NCI-H1694 (cell line): ENCODE measurements around the gene NDUFAF8.
A peak's percentile ranks its signal among the peaks of the same experiment; 100 is the strongest.

Experiments used
- DNase-seq: peaks from one replicate; lab custom pipeline; 2025; lab: John Stamatoyannopoulos, UW

Gene NDUFAF8

DNA sequence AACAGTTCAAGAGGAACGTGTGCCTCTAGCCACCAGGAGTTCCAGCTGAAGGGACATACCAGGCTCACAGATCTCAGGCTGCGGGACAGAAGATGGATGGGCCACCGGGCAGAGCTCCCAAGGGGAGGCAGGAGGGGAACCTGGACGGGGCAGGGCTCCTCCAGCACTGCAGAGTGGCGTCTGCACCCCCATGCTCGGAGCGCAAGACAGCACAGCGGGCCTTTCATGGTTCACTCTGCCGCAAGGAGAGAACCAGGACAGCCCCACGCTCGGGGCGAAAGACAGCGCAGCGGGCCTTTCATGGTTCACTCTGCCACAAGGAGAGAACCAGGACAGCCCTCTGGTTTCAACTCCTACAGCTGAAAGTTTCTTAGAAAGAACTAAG is 35.3 kb downstream of the NDUFAF8 start:
- no peak for DNase-seq

DNA sequence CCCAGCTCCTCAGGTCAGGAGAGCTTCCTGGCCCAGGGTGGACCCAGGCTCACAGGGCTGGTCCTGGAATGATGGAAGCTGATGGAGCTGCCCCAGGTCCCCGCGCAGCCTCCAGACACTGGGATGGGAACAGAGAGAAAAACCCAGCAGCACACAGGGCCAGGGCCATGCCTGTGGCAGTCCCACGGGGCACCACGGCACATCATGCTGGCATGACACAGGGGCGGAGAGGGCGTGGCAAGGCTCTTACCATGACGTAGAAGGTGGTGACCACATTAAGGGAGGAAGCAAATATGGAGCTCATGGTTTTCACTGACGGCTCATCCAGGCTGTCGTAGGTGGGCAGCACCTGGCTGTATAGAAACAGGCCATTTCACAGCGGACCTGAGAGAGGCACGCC is 37.7 kb downstream of the NDUFAF8 start:
- no peak for DNase-seq

DNA sequence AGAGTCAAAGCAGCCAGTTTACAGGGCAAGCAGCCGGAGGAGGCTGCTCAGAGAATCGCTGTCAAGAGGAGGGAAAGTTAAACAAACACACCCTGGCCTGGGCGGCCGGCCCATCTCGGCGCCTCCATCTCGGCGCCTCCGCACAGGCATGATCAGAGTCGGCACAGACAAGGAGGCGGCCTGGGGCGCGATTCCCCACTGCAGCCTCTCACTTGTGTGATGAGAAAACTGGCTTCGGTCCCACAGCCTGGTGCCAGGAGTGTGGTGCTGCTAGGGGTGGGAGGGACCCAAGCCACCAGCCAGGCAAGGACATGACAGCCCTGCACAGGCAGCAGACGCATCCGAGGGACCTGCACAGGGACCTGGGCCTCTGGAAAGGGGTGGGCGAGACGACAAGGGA is 38.3 kb downstream of the NDUFAF8 start:
- DNase-seq, result peak; percentile 86

DNA sequence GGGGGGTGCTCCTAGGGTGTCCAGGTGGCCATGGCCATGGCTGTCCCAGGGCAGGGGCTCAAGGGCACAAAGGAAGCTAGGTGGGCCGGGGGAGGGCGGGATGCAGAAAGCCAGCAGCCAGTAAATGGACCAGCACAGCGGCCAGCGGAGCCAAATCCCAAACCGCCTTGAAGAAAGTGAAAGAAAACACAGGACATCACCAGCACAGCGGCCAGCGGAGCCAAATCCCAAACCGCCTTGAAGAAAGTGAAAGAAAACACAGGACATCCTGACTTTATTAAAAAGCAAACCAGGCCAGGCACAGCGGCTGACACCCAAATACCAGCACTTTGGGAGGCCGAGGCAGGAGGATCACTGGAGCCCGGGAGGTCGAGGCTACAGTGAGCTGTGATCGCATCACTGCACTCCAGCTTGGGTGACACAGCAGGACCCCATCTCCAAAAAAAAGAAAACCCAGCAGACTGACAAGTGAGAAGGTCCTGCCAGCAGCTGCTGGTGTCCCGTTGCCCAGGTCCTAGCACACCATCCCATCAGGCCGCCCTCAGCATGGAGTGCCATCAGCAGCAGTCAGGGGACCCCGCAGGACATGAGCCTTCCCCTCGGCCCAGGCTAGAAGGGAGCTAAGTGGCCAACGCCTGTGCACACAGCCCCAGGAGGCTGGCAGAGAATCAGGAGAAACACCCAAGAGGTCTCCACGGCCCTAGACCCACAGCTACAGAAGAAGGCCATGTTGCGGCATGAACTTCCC is 39.0 kb downstream of the NDUFAF8 start:
- DNase-seq, result no peak

DNA sequence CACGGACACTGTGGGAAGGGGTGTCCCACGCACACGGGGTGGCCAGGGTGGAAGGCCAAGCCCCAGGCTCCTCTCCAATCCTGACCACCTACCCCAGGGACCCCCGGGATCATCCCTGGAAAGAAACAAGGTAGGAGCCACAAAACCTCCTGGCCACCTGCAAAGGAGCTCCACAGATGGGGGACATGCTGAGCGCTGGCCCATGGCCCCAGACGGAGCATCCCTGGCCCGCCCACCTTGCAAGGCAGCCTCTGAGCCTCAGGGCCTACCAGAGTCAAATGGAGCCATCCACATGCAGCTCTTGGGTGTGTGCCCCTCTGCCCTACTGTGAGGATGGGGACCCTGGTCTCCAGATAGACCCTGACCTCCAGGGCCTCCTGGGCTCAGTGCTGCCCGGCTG is 39.7 kb downstream of the NDUFAF8 start:
- no peak for DNase-seq

DNA sequence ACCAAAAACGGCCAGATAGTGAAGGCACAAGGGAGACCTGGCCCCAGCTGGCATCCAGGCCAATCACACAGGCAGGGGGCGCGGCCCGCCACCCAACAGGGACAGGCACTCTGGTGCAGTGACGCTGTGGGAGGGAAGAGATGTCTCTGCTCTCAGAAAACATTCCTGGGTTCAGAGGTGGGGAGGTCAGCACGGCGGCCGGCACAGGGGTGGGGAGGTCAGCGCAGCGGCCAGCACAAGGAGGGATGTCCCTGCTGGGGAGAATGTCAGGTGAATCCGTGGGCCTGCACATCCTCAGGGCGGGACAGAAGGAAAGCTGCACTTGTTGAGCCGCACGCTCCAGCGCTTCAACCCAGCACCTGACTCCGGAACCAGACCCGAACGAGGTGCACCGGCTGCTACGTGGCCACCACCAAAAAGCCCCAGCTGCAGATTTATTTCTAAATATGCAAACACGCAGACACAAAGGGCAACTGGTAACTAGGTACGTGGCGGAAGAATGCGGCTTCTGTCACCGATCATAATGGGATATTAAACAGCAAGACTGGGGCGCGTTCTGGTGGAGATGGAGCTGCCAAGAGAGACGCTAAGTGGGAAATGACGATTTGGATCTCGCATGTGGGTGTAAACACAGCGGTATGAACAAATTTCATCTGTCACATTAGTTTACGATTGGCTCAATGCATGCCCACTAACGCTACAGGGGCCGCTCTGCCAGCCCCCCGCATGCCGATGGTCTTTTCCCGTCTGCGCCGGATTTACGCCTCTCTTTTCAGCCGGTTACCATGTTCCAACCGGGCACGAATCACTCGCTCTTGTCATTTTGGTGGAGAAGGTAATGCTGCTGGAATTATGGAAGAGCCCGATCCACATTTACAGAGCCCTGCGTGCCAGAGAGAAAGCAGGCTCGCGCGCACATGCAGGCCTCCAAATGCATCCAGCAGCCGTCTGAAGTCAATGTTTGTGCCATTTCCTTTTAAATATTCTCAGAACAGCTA is 40.5 kb downstream of the NDUFAF8 start:
- DNase-seq, result no peak

DNA sequence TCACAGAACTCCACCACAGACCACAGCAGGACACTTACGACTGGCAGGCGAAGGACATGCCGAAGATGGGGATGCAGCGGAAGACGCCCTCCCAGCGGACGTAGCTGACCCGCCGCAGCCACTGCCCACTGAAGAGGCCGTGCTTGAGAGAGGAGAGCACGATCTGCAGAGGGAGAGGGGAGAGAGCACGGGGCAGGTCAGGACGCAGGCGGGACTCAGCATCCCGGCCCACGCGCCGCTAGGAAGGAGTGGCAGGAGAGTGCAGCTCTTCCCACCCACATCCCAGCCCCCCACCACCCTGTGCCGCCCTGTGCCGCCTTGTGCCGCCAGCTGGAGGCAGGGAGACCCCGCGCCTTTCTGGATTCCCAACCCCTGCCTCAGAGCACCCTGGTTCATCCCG is 41.5 kb downstream of the NDUFAF8 start:
- no peak for DNase-seq

DNA sequence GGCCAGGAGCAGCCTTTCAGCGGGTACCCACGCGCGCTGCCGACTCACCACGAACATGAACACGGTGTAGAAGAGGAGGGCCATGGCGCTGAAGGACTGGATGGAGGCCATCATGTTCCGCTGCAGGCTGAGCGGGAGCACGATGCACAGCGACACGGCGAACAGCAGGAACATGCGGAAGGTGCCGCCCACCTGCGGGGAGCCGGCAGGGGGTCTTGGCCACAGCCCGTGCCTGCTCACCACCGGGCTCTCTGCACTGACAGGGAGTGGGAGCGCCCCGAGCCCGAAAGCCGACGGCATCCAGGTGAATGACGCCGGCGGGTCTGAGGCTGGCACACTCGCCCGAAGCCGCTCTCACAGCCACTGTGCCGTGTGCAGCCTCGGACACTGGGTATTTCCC is 43.0 kb downstream of the NDUFAF8 start:
- DNase-seq, result no peak

DNA sequence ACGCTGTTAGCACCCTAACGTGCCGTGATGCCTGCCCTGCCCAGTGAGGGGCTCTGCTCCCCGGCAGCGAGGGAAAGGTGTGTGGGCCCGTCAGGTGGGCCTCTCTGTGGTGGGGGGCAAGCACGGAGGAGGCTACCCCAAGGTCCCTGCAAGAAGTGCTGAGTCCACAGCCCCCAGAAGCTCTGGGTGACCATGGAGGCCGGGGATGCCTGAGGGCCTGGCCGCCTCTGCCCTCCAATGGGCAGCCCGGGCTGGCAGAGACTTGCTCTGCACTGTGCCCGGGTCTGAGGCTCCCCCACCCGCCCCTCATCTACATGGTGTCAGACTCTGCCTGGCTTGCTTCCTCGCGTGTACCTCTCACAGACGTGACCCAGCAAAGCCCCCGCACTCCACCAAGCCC is 43.8 kb downstream of the NDUFAF8 start:
- no peak for DNase-seq

DNA sequence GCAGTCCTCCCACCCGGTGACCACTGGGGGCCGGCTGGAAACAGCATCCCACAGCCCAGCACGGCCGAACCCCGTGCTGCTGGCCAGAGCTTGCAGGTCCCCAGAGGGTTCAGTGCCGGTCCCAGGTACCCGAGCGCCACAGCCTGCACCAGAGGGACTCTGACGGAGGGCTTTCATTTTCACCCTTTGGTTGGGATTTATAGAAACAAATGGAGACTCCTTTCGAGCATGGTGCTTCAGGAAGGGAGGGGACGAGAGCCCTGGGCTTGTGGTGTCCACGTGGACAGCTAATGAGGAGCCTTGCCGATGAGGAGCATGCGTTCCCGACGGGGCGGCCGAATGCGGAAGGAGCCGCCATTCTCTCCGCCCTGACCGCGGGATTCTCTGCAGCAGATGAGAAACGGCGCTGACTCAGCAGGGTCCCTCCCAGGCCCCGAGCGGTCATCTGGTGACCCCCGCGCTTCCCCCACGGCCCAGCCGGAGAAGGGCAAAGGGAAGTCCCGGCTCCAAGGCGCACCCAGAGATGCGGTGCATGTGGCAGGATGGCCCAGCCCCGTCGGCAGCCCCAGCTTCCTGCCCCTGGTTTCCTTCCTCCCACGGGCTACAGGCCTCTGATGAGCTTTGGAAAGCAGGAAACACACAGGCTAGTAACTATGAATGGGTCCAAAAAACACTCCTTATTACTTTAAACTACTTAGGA is 46.2 kb downstream of the NDUFAF8 start:
- DNase-seq, result no peak

DNA sequence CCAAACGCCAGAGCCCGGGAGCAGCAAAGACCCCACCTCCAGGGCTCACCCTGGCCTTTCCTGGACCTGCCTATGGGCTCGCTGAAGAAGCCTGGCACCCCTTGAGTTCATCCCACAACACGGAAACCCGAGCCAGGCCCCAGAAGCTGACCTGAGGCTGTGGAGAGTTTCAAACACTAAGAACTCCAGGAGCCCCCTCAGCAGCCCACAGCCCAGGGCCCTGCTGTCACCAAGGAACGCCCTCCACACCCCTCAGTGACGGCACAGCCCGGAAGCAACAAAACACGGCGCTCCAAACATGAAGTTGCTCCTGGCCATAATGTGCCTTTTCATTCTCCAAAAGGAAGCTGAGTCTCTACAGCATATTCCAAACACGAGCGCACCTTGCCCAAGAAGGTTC is 46.8 kb downstream of the NDUFAF8 start:
- DNase-seq, result no peak

DNA sequence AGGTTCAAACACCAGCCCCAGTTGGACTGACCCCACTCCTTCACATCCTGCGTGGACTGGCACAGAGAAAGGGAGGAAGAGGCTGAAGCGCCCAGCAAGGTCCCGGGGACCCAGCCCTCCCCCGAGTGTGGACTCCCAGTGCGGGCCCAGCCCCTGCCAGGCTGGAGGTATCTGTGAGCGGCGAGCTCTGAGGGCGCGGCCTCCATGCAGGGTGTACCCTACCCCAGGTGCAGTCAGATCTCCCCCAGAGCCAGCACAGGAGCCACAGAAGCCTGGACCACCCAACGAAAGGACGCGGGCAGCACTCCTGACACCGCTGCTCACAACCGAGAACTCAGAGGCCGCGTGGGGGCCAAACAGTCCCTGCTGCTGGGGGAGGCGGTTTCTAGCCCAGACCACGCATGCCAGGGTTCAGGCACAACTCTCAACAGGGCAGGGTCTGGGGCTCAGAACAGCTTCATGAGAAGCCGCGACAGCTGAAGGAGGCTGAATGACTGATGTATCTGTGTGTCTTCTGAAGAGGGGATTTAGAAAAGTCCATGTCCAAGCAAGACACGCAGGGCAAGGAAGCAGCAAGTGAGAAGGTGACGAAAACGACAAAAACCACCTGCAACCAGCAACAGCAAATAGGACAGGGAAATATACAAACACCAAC is 47.5 kb downstream of the NDUFAF8 start:
- no peak for DNase-seq

DNA sequence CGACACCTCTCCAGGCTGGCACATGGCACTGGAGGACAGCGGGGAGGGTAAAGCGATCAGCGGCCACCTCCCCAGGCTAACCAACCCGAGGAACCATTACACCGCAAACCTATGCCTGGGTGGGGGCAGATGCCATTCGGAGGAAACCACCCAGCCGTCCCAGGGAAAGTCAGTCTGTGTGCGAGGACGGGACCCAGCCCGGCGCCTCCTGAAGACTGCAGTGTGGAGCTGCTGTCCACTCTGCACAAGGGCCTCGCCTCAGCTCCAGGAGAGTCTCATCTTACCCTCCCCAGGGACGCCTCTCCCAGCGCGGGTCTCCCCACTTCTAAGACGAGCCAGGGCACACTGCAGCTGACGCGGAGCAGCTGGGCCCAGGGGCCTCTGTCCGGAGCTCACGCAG is 48.0 kb downstream of the NDUFAF8 start:
- DNase-seq, result no peak

DNA sequence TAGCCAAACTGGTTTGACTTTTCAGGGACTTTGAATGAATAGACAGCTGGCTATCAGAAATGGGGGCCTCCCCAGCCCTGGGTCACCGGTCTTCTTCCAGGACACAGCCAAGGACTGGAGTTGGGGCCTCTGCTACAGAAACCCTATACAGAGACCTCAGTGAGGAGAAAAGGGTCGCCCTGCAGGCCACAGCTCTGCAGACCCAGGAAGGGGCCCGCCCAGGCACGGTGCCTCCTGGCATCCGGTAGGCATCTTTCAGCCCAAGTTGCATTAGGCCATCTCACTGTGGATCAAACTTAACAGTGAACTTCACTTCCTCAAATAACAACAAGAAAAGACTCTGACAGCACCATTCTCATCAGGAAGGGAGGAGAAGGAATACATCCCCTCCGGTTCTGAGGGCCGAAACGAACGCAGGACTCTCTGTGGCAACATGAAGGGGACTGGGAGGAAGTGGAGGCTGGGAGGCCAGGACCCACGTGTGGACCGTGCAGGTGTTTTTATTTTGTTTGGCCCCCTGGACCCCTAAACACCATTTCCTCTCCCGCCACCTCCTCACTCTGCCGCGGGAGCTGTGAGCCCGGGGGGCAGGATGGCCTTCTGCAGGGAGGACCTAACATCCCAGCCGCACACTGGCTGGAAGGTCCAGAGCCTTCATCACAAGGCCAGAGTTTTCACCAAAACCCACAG is 48.8 kb downstream of the NDUFAF8 start:
- no peak for DNase-seq

DNA sequence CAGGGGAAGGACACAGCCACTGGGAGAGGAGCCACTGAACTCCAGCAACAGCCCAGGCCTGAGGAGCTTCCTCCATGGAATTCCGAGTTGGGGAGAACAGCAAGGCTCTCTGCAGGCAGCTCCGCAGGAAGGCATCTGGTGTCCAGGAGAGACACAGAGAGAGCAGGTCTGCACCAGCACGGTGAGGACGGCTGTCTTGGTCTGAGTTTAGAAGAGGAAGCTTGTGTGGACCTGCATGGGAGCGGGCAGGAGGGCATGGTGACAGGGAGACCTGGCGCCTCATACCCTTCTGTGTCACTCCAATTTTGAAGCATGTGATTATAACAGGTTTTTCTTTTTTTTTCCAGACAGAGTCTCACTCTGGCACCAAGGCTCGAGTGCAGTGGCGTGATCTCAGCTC is 49.6 kb downstream of the NDUFAF8 start:
- DNase-seq, result no peak

DNA sequence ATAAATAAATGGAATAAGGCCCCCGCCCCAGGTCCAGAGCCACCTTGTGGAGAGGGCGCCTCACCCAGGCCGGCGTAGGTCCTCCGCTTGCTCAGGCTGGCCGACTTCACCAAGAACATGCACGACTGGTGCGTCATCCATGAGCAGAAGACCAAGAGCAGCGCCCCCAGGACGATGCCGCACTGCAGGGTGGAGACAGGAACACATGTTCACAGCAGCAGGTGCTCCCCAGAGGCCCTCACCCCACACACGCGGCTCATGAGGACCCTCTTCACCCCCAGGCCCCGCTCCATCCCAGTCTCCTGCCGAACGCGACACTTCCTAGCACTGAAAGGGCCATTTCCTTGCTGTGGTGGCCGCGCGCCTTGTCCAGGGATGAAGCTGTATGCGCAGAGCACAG is 50.5 kb downstream of the NDUFAF8 start:
- no peak for DNase-seq

DNA sequence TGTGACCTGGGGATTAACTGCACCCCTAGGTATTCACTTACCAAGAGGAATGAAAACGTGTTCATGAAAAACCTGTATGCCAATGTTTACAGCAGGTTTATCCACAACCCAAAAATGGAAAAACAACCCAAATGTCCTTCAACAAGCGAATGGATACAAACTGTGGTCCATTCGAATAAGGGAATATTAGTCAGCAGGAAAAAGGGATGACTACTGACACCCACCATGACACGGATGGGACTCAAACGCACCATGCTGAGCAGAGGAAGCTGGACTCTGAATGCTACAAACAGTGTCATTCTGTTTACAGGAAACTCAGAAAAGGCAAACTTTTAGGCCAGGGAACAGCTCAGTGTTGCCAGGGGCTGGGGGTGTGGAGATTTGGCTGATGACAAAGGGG is 51.1 kb downstream of the NDUFAF8 start:
- no peak for DNase-seq
